SK-N-SH treated with all-trans-retinoic acid at 6 μM for 48 hours (cell line): ENCODE results near the gene S100A3.
A peak's percentile ranks its signal among the peaks of the same experiment; 100 is the strongest.

Experiments
- ATAC-seq: fragments of 200-7000 bp; cut with Tn5 transposase; 3 replicates; pipeline ENCODE4 v1.9.1; 2020; ENCODE audit warnings: mild to moderate bottlenecking, moderate library complexity
- ARNTL ChIP-seq: fragments of 450-650 bp; formaldehyde crosslinking; IDR thresholded peaks from 2 replicates; pipeline ENCODE4 v1.5.0; 2020; ENCODE audit warnings: low read depth, mild to moderate bottlenecking, moderate library complexity, borderline replicate concordance
- BACH2 ChIP-seq: fragments of 250-450 bp; sonication (Bioruptor Pico); IDR thresholded peaks from 2 replicates; pipeline ENCODE4 v1.9.0; 2021; ENCODE audit warnings: mild to moderate bottlenecking, borderline replicate concordance
- ESRRG ChIP-seq: fragments of 250-450 bp; sonication (Bioruptor Pico); IDR thresholded peaks from 2 replicates; pipeline ENCODE4 v1.6.1; 2021; ENCODE audit warnings: mild to moderate bottlenecking
- GLIS3 ChIP-seq: fragments of 250-450 bp; sonication (Bioruptor Pico); IDR thresholded peaks from 2 replicates; pipeline ENCODE4 v1.5.0; 2020; ENCODE audit warnings: mild to moderate bottlenecking, moderate library complexity
- ISL1 ChIP-seq: fragments of 250-450 bp; sonication (Bioruptor Pico); IDR thresholded peaks from 2 replicates; pipeline ENCODE4 v2.1.2; 2022; ENCODE audit warnings: mild to moderate bottlenecking, moderate library complexity
- OSR1 ChIP-seq: fragments of 250-450 bp; sonication (Bioruptor Pico); IDR thresholded peaks from 2 replicates; pipeline ENCODE4 v1.8.0; 2022; ENCODE audit warnings: moderate library complexity, mild to moderate bottlenecking, inconsistent platforms
- PATZ1 ChIP-seq: fragments of 250-450 bp; sonication (Bioruptor Pico); IDR thresholded peaks from 2 replicates; pipeline ENCODE4 v1.8.0; 2020; ENCODE audit warnings: mild to moderate bottlenecking, moderate library complexity, borderline replicate concordance
- PPARA ChIP-seq: fragments of 250-450 bp; sonication (Bioruptor Pico); IDR thresholded peaks from 2 replicates; pipeline ENCODE4 v1.5.0; 2020; ENCODE audit warnings: mild to moderate bottlenecking, borderline replicate concordance
- SNAI2 ChIP-seq: fragments of 250-450 bp; sonication (Bioruptor Pico); IDR thresholded peaks from 2 replicates; pipeline ENCODE4 v1.5.0; 2020; ENCODE audit warnings: mild to moderate bottlenecking, moderate library complexity
- TCF4 ChIP-seq: fragments of 250-450 bp; sonication (Bioruptor Pico); IDR thresholded peaks from 2 replicates; pipeline ENCODE4 v1.8.0; 2021; ENCODE audit warnings: mild to moderate bottlenecking, moderate library complexity, borderline replicate concordance
- TOX ChIP-seq: fragments of 250-450 bp; sonication (Bioruptor Pico); IDR thresholded peaks from 2 replicates; pipeline ENCODE4 v1.8.0; 2021; ENCODE audit warnings: mild to moderate bottlenecking, moderate library complexity, borderline replicate concordance
- ZC3H10 ChIP-seq: fragments of 250-450 bp; sonication (Bioruptor Pico); IDR thresholded peaks from 2 replicates; pipeline ENCODE4 v1.5.1; 2021; ENCODE audit warnings: mild to moderate bottlenecking, moderate library complexity
- ZFP3 ChIP-seq: fragments of 250-450 bp; sonication (Bioruptor Pico); IDR thresholded peaks from 2 replicates; pipeline ENCODE4 v1.5.0; 2020; ENCODE audit warnings: mild to moderate bottlenecking, moderate library complexity
- ZFP30 ChIP-seq: fragments of 450-650 bp; formaldehyde crosslinking; IDR thresholded peaks from 2 replicates; pipeline ENCODE4 v1.5.0; 2022; ENCODE audit warnings: mild to moderate bottlenecking, moderate library complexity
- ZNF565 ChIP-seq: fragments of 450-650 bp; formaldehyde crosslinking; conservative IDR thresholded peaks from 2 replicates; pipeline ENCODE4 v1.5.0; 2020; ENCODE audit warnings: low read depth, mild to moderate bottlenecking, moderate library complexity
- ZNF8 ChIP-seq: fragments of 450-650 bp; formaldehyde crosslinking; IDR thresholded peaks from 2 replicates; pipeline ENCODE4 v1.5.0; 2020; ENCODE audit warnings: mild to moderate bottlenecking, moderate library complexity
- TF ChIP-seq, protein P1 (sequence below): fragments of 250-450 bp; sonication (Bioruptor Pico); IDR thresholded peaks from 2 replicates; pipeline ENCODE4 v1.5.1; 2020; ENCODE audit warnings: low read depth, mild to moderate bottlenecking, moderate library complexity
- TF ChIP-seq, protein P2 (sequence below): fragments of 250-450 bp; sonication (Bioruptor Pico); IDR thresholded peaks from 2 replicates; pipeline ENCODE4 v1.8.0; 2021; ENCODE audit warnings: low read depth, mild to moderate bottlenecking, moderate library complexity, borderline replicate concordance

Gene S100A3

GRCh38 chr1:153535242-153536011 is 13.6 kb downstream of the S100A3 start, which contains the start of gene S100A6:
TSS of gene S100A6 (minus strand) at chr1:153535991. CDS start at chr1:153535339, 652 bp downstream.
- peak; percentile 52 for ATAC-seq
- no peak for TF ChIP-seq SNAI2
- no peak for TF ChIP-seq ZNF8 (CRISPR knock-in tag)
- no peak for TF ChIP-seq PATZ1

DNA sequence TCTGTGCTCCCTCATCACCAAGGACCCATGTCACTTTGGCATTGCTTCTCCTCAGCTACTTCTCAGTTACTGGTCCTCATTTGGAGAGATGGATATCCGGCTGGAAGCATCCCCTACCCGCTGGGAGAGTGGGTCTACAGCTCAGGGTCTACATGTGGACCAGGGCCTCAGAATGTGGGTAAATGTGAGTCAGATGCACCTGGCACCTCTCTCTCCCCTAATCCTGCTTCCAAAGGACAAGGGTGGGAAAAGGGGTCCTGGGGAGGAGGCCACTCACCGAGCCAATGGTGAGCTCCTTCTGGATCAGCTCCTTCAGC is 14.2 kb downstream of the S100A3 start:
- no peak for TF ChIP-seq ISL1 (CRISPR knock-in tag)
- TF ChIP-seq, protein P1, sequence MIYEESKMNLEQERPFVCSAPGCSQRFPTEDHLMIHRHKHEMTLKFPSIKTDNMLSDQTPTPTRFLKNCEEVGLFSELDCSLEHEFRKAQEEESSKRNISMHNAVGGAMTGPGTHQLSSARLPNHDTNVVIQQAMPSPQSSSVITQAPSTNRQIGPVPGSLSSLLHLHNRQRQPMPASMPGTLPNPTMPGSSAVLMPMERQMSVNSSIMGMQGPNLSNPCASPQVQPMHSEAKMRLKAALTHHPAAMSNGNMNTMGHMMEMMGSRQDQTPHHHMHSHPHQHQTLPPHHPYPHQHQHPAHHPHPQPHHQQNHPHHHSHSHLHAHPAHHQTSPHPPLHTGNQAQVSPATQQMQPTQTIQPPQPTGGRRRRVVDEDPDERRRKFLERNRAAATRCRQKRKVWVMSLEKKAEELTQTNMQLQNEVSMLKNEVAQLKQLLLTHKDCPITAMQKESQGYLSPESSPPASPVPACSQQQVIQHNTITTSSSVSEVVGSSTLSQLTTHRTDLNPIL (CRISPR knock-in tag), result no peak
- TF ChIP-seq OSR1 (CRISPR knock-in tag), result no peak
- no peak for TF ChIP-seq ESRRG (CRISPR knock-in tag)

GRCh38 chr1:153534226-153534924 is 14.7 kb downstream of the S100A3 start:
- no peak; the same call in 2 of the 3 replicates for ATAC-seq
- TF ChIP-seq ZNF565 (CRISPR knock-in tag) (no peak), ARNTL (no peak), ZFP30 (CRISPR knock-in tag) (no peak), TCF4 (no peak), ZFP3 (CRISPR knock-in tag) (no peak), PATZ1 (no peak), ZC3H10 (CRISPR knock-in tag) (no peak), OSR1 (CRISPR knock-in tag) (no peak), TOX (CRISPR knock-in tag) (no peak), GLIS3 (no peak), PPARA (CRISPR knock-in tag) (no peak), SNAI2 (no peak)
- TF ChIP-seq, protein P2, sequence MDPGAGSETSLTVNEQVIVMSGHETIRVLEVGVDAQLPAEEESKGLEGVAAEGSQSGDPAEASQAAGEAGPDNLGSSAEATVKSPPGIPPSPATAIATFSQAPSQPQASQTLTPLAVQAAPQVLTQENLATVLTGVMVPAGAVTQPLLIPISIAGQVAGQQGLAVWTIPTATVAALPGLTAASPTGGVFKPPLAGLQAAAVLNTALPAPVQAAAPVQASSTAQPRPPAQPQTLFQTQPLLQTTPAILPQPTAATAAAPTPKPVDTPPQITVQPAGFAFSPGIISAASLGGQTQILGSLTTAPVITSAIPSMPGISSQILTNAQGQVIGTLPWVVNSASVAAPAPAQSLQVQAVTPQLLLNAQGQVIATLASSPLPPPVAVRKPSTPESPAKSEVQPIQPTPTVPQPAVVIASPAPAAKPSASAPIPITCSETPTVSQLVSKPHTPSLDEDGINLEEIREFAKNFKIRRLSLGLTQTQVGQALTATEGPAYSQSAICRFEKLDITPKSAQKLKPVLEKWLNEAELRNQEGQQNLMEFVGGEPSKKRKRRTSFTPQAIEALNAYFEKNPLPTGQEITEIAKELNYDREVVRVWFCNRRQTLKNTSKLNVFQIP (CRISPR knock-in tag), result no peak
- TF ChIP-seq, protein P1 (CRISPR knock-in tag), result no peak

More for the DNA sequence above, 14.2 kb downstream of the S100A3 start:
- ATAC-seq, result no peak

DNA sequence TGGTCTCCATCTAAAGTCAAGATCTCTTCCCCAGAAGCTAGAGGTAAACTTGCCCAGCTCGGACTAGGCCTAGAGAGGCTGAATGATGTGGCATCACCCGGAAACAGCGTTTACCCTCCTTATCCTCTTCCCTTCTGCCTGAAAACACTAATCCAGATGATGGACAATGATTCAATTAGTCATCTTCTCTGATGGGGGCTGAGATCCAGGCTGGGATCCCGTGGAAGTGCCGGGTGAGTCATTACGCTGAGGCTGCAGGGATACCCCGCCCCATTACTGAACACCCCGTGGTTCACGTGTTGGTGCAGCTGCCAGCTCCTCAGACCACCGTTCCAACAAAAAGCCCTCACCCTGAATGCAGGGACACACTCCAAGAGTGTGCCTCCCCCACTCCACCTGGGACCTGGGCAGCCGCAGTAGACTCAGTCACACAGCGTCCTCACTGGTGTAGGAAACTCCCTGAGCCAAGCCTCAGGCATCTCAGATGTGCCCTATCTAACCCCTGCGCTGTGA is 15.3 kb downstream of the S100A3 start:
- no peak for TF ChIP-seq ZNF565 (CRISPR knock-in tag)
- TF ChIP-seq BACH2, result no peak
- no peak for TF ChIP-seq OSR1 (CRISPR knock-in tag)

More for the DNA sequence above, 15.3 kb downstream of the S100A3 start:
- ATAC-seq, result peak; percentile 18
